ENCODE measurements around the gene HCRTR2. TPM values are rescaled to one million over a fixed set of nuclear protein-coding genes. Genes with fewer than 3 reads are reported as not detected.
A peak's percentile ranks its signal among the peaks of the same experiment; 100 is the strongest.

Gene HCRTR2
- total RNA-seq, 2 donors from 2014 or later = not detected

DNA sequence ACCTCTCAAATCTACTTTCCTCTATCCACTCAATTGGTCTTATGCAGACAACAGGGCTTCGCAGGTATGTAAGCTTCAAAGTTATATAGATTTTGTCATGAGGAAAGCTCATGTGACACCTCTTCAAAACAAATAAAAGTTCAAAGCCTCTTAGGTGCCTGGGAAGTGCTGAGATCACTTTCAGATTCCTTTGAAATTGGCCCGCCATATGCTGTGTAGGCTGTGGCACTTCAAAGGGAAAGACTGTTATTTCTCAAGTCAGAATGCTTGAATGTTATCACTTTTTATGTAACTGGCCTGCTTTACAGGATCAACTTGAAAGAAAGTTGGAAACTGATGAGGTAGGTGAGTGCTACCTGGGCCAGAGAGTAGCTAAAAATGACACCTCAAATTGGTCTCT is 85.9 kb downstream of the HCRTR2 start:
- intact Hi-C loops (cut with DNase I) = no loop called here
- TF ChIP-seq, protein P1, sequence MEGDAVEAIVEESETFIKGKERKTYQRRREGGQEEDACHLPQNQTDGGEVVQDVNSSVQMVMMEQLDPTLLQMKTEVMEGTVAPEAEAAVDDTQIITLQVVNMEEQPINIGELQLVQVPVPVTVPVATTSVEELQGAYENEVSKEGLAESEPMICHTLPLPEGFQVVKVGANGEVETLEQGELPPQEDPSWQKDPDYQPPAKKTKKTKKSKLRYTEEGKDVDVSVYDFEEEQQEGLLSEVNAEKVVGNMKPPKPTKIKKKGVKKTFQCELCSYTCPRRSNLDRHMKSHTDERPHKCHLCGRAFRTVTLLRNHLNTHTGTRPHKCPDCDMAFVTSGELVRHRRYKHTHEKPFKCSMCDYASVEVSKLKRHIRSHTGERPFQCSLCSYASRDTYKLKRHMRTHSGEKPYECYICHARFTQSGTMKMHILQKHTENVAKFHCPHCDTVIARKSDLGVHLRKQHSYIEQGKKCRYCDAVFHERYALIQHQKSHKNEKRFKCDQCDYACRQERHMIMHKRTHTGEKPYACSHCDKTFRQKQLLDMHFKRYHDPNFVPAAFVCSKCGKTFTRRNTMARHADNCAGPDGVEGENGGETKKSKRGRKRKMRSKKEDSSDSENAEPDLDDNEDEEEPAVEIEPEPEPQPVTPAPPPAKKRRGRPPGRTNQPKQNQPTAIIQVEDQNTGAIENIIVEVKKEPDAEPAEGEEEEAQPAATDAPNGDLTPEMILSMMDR (IDR thresholded peaks at IDR 0.05) = no peak
- Histone ChIP-seq H3K27me3 (no peaks in the 10 kb centered on the region), H3K9ac (ENCODE audit: low read depth in 2 of 2, low read length in 2 of 2) (no peak overlapping the region), H3K36me3 (no peaks in the 10 kb centered on the region), H3K27ac (no peak overlapping the region), H3K9me3 (no peaks in the 10 kb centered on the region), H3K4me1 (no peaks in the 10 kb centered on the region), H3K4me3 (no peak overlapping the region)
- no peak for DNase-seq

DNA sequence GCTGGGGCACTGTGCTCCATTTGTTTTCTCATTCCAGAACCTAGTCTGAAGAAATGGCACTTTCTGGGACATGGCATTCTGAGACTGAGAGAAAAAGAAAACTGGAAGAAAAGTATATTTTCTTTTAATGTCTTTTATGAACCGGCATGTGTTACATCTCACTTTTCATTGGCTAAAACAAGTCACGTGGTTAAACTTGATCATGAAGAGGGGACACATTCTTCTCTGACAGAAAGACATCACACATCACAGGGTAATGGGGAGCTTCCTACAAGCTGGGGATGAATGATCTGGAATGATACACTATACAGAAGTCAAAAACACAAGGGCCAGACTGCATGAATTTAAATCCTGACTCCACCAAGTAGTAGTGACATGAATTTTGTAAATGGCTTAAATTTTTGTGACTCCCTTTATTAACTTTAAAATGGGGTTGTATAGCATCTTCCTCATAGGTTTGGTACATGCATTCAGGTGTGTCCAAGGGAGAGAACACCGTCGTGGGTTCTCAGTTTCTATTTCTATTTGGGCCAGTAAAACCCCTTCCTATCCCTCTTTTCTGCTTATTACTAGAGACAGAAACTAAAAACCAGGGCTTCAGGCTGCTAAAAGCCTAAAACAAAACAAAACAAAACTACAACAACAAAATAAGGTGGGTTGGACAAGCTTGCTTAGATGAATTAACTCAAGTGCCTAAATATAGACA is 91.2 kb downstream of the HCRTR2 start:
- no peaks in the 10 kb centered on the region for H3K36me3 ChIP-seq
- H3K9ac ChIP-seq (ENCODE audit: low read depth in 2 of 2, low read length in 2 of 2) = no peak overlapping the region
- no peak for DNase-seq
- H3K27ac ChIP-seq = no peak overlapping the region
- no peaks in the 10 kb centered on the region for H3K4me1 ChIP-seq
- no peaks in the 10 kb centered on the region for H3K27me3 ChIP-seq
- H3K9me3 ChIP-seq = no peaks in the 10 kb centered on the region
- TF ChIP-seq, protein P1 (IDR thresholded peaks at IDR 0.05) = no peak
- intact Hi-C loops (cut with DNase I) = no loop called here
- H3K4me3 ChIP-seq = no peak overlapping the region

DNA sequence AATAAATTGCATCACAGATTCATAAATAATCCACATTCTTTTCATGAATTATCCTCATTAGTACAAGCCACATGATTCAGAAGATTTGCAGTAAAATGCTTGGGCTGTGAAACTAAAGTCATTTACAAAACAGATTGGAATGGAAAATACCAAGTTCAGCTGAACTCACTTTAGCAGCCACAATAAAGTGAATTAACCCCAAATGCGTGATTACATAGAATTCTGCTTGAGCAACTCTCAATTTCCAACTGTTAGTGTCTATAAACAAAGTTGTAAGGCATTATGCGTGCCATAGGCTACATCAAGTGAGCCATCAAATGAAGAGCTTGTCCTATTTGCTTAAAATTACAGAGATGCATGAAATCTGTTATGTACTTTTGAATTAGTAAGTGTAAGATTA is 92.6 kb downstream of the HCRTR2 start:
- Histone ChIP-seq H3K4me1 (no peaks in the 10 kb centered on the region), H3K27ac (no peak overlapping the region), H3K9ac (ENCODE audit: low read depth in 2 of 2, low read length in 2 of 2) (no peak overlapping the region), H3K9me3 (no peaks in the 10 kb centered on the region), H3K36me3 (no peaks in the 10 kb centered on the region), H3K27me3 (no peaks in the 10 kb centered on the region), H3K4me3 (no peak overlapping the region)
- TF ChIP-seq, protein P1 (IDR thresholded peaks at IDR 0.05) = no peak
- intact Hi-C loops (cut with DNase I) = no loop called here
- DNase-seq = no peak

DNA sequence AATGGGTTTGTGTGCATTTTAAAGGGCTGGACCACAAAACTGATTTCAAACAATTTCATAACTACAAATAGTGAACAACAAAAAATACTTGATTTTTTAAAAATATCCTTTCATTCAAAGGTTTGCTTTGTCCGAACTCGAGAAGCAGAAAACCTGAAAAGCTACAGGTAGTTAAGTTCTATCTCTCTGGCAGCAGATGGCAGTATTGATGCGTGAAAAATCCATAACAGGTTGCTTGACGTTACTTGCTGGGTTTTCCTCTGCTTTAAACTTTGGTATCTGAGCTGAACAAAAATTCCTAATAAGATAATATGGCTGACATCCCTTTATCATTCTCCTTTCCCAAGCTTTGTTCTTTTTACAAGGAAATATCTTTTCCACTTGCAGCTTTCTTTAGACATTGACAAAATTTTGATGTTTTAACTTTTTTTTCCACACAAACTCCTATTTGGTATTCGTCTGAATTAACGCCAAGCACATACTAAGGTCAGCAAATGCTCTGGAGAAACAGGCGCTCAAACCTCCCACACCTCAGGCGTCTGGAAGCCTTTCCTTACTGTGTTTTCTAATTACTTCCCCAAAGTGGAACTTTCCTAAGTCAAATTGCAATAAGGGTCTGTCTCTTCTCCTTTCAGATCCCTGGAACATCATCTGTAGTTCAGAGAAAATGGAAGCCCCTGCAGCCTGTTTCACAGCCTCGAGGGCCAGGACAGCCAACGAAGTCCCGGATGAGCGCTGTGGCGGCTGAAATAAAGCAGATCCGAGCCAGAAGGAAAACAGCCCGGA is 102.6 kb downstream of the HCRTR2 start:
- Histone ChIP-seq H3K27ac (no peak overlapping the region), H3K27me3 (no peaks in the 10 kb centered on the region), H3K9ac (ENCODE audit: low read depth in 2 of 2, low read length in 2 of 2) (no peak overlapping the region), H3K36me3 (no peaks in the 10 kb centered on the region), H3K4me3 (no peak overlapping the region), H3K4me1 (no peaks in the 10 kb centered on the region), H3K9me3 (no peaks in the 10 kb centered on the region)
- TF ChIP-seq, protein P1 (IDR thresholded peaks at IDR 0.05) = peak; percentile 47
- intact Hi-C loops (cut with DNase I) = loop anchor here (5.0 kb wide), 1 partner anchor 610 kb away; no protein-coding TSS in a partner anchor
- peak; percentile 32 for DNase-seq

DNA sequence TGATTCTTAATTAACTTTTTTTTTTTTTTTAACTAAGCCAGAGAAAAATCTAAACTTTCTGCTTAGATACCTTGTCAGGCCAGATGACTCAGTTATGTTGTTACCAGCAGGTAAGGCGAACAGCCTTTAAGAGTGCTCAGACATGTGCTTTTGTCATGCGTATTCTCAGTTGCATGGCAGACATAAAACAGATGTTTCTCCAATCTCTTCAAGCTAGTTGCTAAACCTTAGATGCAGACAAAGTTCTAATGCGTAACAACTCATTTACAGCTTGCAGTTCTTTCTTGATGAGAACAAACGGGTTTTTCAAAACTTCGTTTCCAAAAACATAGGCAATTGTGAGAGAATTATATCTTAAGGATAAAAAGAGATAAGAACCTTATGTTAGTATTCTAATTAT is 103.3 kb downstream of the HCRTR2 start:
- DNase-seq = no peak
- Histone ChIP-seq H3K27me3 (no peaks in the 10 kb centered on the region), H3K4me3 (no peak overlapping the region), H3K36me3 (no peaks in the 10 kb centered on the region), H3K4me1 (no peaks in the 10 kb centered on the region), H3K9ac (ENCODE audit: low read depth in 2 of 2, low read length in 2 of 2) (no peak overlapping the region), H3K9me3 (no peaks in the 10 kb centered on the region), H3K27ac (no peak overlapping the region)
- TF ChIP-seq, protein P1 (IDR thresholded peaks at IDR 0.05) = no peak
- intact Hi-C loops (cut with DNase I) = loop anchor here (5.0 kb wide), 1 partner anchor 610 kb away; no protein-coding TSS in a partner anchor
